Esophagus squamous epithelium (tissue), 4 donors: Measurements from ENCODE around the gene SKAP1.

Source experiments
- CTCF ChIP-seq, 6 experiments: fragments of 450-650 bp in 4 of 6; fragments of 200-600 bp in 2 of 6; sonication (generic) in 2 of 6; IDR thresholded peaks; one replicate each; pipeline ENCODE4 v1.5.1; 2016 to 2019; ENCODE audit warnings: antibody characterized with exemption in 6 of 6, mild to moderate bottlenecking in 4 of 6, moderate library complexity in 4 of 6
- POLR2A ChIP-seq, 4 donors: fragments of 450-650 bp; IDR thresholded peaks; one replicate each; pipeline ENCODE4 v1.6.1; 2017; ENCODE audit warnings: antibody characterized with exemption in 4 of 4, mild to moderate bottlenecking in 4 of 4, moderate library complexity in 3 of 4

- no peak for TF ChIP-seq CTCF (IDR thresholded peaks at IDR 0.05)
- no peak for TF ChIP-seq POLR2A (IDR thresholded peaks at IDR 0.05)
These were observed 345.1 kb downstream of the SKAP1 start for GRCh38 chr17:48084932-48085331.
